NCI-H2196 treated with DMSO at 0.1 percent for 48 hours (cell line): Measurements from ENCODE around the gene SLC9C2.
"Not testable (repeated sequence)": the region's sequence is repeated elsewhere in the genome, so short reads cannot be mapped to it uniquely, and the experiment has no call there.

Source experiments
- DNase-seq: peaks from one replicate; lab custom pipeline; 2025; ENCODE audit not compliant: unreplicated experiment; lab: John Stamatoyannopoulos, UW

The SLC9C2 gene

GRCh38 chr1:173603056-173603591 lies at the start of gene SLC9C2:
SLC9C2 (minus strand) TSS chr1:173603072; CDS start chr1:173601776, 1,296 bp downstream.
- DNase-seq: no peak

GRCh38 chr1:173648880-173649605 lies 46.2 kb upstream of the SLC9C2 start:
- no peak for DNase-seq

GRCh38 chr1:173646656-173647055 lies 43.8 kb upstream of the SLC9C2 start:
- no peak for DNase-seq

- not testable (repeated sequence) for DNase-seq
These were observed 39.7 kb upstream of the SLC9C2 start for GRCh38 chr1:173642450-173643139.

- DNase-seq: no peak
These were observed 36.2 kb upstream of the SLC9C2 start for GRCh38 chr1:173639102-173639501.

- DNase-seq: no peak
These were observed 35.5 kb upstream of the SLC9C2 start for GRCh38 chr1:173638043-173639021.

- DNase-seq: not testable (repeated sequence)
These were observed 34.6 kb upstream of the SLC9C2 start for GRCh38 chr1:173637236-173638042.

- DNase-seq: no peak
These were observed 32.2 kb upstream of the SLC9C2 start, which contains the start of gene TEX50 for GRCh38 chr1:173635116-173635515. TEX50 (plus strand) TSS chr1:173635338; CDS start chr1:173635522, 184 bp downstream.

GRCh38 chr1:173628888-173629287 lies 26.0 kb upstream of the SLC9C2 start:
- no peak for DNase-seq

- no peak for DNase-seq
These were observed 24.4 kb upstream of the SLC9C2 start for GRCh38 chr1:173627269-173627668.

GRCh38 chr1:173616859-173617258 lies 14.0 kb upstream of the SLC9C2 start:
- DNase-seq: no peak

- not testable (repeated sequence) for DNase-seq
These were observed 10.2 kb upstream of the SLC9C2 start for GRCh38 chr1:173613086-173613485.

GRCh38 chr1:173608503-173609216 lies 5.8 kb upstream of the SLC9C2 start:
- no peak for DNase-seq

- no peak for DNase-seq
These were observed 1.3 kb downstream of the SLC9C2 start for GRCh38 chr1:173601588-173601987.

- DNase-seq: no peak
These were observed 6.6 kb downstream of the SLC9C2 start for GRCh38 chr1:173596097-173596825.

- not testable (repeated sequence) for DNase-seq
These were observed 11.7 kb downstream of the SLC9C2 start for GRCh38 chr1:173591138-173591537.

GRCh38 chr1:173590557-173590956 lies 12.3 kb downstream of the SLC9C2 start:
- DNase-seq: no peak

- no peak for DNase-seq
These were observed 21.3 kb downstream of the SLC9C2 start for GRCh38 chr1:173581383-173582079.
